ENCODE measurements around the gene NGDN.

DNA sequence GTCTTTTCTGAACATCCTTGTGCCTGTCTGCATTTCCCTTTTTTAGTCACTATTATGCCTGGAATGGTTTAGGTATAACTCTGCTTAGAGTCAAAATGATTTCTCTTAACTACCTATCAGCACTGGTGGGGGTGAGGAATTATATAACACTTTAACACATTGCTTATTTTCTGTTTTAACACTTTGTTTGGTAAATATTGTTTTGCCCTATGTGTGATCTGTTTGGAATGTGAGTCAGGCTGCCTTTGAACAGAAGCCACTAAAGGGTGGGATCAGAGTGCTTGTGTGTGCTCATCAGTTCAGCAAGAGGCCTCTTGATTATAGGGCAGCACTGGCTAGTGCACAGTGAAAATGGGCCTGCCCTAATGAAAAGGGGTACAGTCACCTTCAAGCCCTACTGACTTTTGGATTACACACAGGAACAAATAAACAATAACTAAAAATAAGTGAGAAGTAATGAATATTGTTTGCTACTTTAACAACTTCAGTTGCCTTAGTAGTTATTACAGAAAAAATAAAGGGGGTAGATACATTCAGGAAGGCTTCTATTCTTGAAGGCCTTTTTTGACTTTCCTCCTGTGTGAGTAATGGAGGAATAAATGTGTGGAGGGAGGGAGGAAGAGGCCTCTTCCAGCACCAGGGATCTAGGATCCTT is 23.2 kb downstream of the NGDN start:
- TF ChIP-seq POLR2A (IDR thresholded peaks at IDR 0.05): no peak
- no peak for TF ChIP-seq CTCF (IDR thresholded peaks at IDR 0.05)

Data from heart left ventricle (tissue), 13 donors.